ENCODE results near the gene TNNT2. TPM values are rescaled to one million over a fixed set of nuclear protein-coding genes. Genes with fewer than 3 reads are reported as not detected.
A peak's percentile ranks its signal among the peaks of the same experiment; 100 is the strongest.

TNNT2 gene
- total RNA-seq, 4 donors from 2014 or later, result 6.6 to 128 (median 45.7) TPM

DNA sequence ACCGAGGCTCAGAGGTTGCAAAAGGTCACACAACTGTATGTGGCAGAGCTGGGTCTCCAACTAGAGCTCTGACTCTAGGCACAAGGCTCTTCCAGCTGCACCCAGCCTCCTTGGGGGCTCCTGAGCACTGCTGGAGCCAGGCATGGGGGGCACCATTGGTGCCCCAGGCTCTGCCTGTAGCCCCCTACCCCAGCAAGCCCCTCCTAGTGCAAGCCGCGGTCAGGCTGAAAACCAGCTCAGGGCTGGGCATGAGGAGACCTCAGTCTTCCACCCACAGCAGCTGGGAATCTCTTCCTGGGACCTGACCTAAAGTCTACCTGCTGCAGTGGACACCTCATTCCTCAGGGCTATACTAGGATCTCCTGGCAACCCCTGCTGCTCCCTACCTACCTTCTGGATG lies 14.6 kb downstream of the TNNT2 start:
- H3K4me1 ChIP-seq, result no peaks in the 10 kb centered on the region
- 83 to 97% methylated on average over 3 of the region's 3 CpGs for WGBS, 2 donors
- no peak for DNase-seq (ENCODE audit: low spot score in 2 of 2)
- H3K27ac ChIP-seq, result no peak overlapping the region
- H3K9me3 ChIP-seq, result no peaks in the 10 kb centered on the region
- TF ChIP-seq, protein P1, sequence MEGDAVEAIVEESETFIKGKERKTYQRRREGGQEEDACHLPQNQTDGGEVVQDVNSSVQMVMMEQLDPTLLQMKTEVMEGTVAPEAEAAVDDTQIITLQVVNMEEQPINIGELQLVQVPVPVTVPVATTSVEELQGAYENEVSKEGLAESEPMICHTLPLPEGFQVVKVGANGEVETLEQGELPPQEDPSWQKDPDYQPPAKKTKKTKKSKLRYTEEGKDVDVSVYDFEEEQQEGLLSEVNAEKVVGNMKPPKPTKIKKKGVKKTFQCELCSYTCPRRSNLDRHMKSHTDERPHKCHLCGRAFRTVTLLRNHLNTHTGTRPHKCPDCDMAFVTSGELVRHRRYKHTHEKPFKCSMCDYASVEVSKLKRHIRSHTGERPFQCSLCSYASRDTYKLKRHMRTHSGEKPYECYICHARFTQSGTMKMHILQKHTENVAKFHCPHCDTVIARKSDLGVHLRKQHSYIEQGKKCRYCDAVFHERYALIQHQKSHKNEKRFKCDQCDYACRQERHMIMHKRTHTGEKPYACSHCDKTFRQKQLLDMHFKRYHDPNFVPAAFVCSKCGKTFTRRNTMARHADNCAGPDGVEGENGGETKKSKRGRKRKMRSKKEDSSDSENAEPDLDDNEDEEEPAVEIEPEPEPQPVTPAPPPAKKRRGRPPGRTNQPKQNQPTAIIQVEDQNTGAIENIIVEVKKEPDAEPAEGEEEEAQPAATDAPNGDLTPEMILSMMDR (IDR thresholded peaks at IDR 0.05), result no peak
- H3K4me3 ChIP-seq, result no peak overlapping the region
- no peaks in the 10 kb centered on the region for H3K27me3 ChIP-seq
- H3K36me3 ChIP-seq, result no peaks in the 10 kb centered on the region

- no peaks in the 10 kb centered on the region for H3K9me3 ChIP-seq
- no peaks in the 10 kb centered on the region for H3K4me1 ChIP-seq
- no peaks in the 10 kb centered on the region for H3K36me3 ChIP-seq
- WGBS, 2 donors, result 52 to 55% methylated on average over 9 to 10 of the region's 10 CpGs
- TF ChIP-seq EP300 (IDR thresholded peaks at IDR 0.05) (no peak), POLR2A (IDR thresholded peaks at IDR 0.05) (no peak)
- TF ChIP-seq, protein P1 (IDR thresholded peaks at IDR 0.05), result peak; percentile 44 to 80 (median 65)
- H3K27me3 ChIP-seq, result no peaks in the 10 kb centered on the region
- no peak overlapping the region for H3K27ac ChIP-seq
- no peak for DNase-seq (ENCODE audit: low spot score in 2 of 2)
- H3K4me3 ChIP-seq, result no peak overlapping the region
These were observed 15.6 kb downstream of the TNNT2 start for GRCh38 chr1:201361652-201362504.

GRCh38 chr1:201360901-201361651 lies 16.4 kb downstream of the TNNT2 start:
- no peaks in the 10 kb centered on the region for H3K27me3 ChIP-seq
- no peak for DNase-seq (ENCODE audit: low spot score in 2 of 2)
- H3K36me3 ChIP-seq, result no peaks in the 10 kb centered on the region
- H3K9me3 ChIP-seq, result no peaks in the 10 kb centered on the region
- H3K27ac ChIP-seq, result no peak overlapping the region
- WGBS, 2 donors, result 82 to 84% methylated on average over 15 of the region's 15 CpGs
- H3K4me3 ChIP-seq, result no peak overlapping the region
- no peaks in the 10 kb centered on the region for H3K4me1 ChIP-seq
- TF ChIP-seq, protein P1 (IDR thresholded peaks at IDR 0.05), result no peak
- TF ChIP-seq EP300 (IDR thresholded peaks at IDR 0.05) (no peak), POLR2A (IDR thresholded peaks at IDR 0.05) (no peak)

DNA sequence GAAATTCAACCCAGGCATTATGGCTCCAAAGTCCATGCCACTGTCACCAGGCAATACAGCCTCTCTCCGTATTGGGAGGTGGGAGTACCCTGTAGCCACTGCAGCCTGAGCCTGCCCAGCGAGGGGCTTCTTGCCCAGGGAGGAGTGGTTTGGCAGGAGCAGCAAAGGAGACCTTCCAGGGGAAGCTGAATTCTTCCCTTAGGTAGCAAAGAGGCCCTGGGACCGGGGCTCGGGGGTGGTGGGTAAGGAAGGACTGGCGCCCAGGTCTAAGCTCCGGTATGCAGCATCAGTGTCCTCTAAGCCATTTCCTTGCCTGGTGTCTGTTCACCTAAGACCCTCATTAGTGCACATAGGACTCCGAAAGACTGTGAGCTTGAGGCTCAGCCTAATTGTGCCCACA lies 17.0 kb downstream of the TNNT2 start:
- Histone ChIP-seq H3K4me3 (no peak overlapping the region), H3K36me3 (no peaks in the 10 kb centered on the region), H3K9me3 (no peaks in the 10 kb centered on the region), H3K4me1 (no peaks in the 10 kb centered on the region), H3K27me3 (no peaks in the 10 kb centered on the region), H3K27ac (no peak overlapping the region)
- WGBS, 2 donors, result 86% methylated on average over 6 to 7 of the region's 7 CpGs
- TF ChIP-seq POLR2A (IDR thresholded peaks at IDR 0.05) (no peak), EP300 (IDR thresholded peaks at IDR 0.05) (no peak)
- TF ChIP-seq, protein P1 (IDR thresholded peaks at IDR 0.05), result no peak
- DNase-seq (ENCODE audit: low spot score in 2 of 2), result no peak

- Histone ChIP-seq H3K27me3 (no peaks in the 10 kb centered on the region), H3K9me3 (no peaks in the 10 kb centered on the region), H3K27ac (no peak overlapping the region), H3K4me3 (no peak overlapping the region), H3K36me3 (no peaks in the 10 kb centered on the region), H3K4me1 (no peaks in the 10 kb centered on the region)
- 83 to 86% methylated on average over 2 of the region's 2 CpGs for WGBS, 2 donors
- DNase-seq (ENCODE audit: low spot score in 2 of 2), result no peak
- TF ChIP-seq, protein P1 (IDR thresholded peaks at IDR 0.05), result no peak
- TF ChIP-seq EP300 (IDR thresholded peaks at IDR 0.05) (no peak), POLR2A (IDR thresholded peaks at IDR 0.05) (no peak)
These were observed 17.6 kb downstream of the TNNT2 start for GRCh38 chr1:201359873-201360210.

Data from tibial nerve (tissue), 4 donors.